Tibial artery (tissue), 4 donors: ENCODE results near the gene ESYT2.

Experiments
- DNase-seq, 2 donors: peaks; one replicate each; pipeline ENCODE4 v3.0.0-alpha.2; 2019
- H3K27ac ChIP-seq, 2 donors: fragments of 200-600 bp; sonication (generic) in 1 of 2; 1 replicate in 1 of 2; 2 replicates in 1 of 2; pipeline ENCODE4 v1.5.1; 2018 to 2019; ENCODE audit warnings: mild to moderate bottlenecking in 1 of 2
- H3K27me3 ChIP-seq, 2 donors: fragments of 200-600 bp; sonication (generic) in 1 of 2; one replicate each; pipeline versions ENCODE4 v1.5.1 to v1.6.0; 2016 to 2019
- H3K36me3 ChIP-seq, 3 donors: fragments of 200-600 bp; sonication (generic) in 2 of 3; one replicate each; pipeline ENCODE4 v1.5.1; 2016 to 2019; ENCODE audit warnings: mild to moderate bottlenecking in 2 of 3
- H3K4me1 ChIP-seq, 4 donors: fragments of 200-600 bp; sonication (generic) in 2 of 4; 1 replicate in 3 of 4; 2 replicates in 1 of 4; pipeline ENCODE4 v1.5.1; 2016 to 2019
- H3K4me3 ChIP-seq, 2 donors: fragments of 200-600 bp; sonication (generic) in 1 of 2; 1 replicate in 1 of 2; 2 replicates in 1 of 2; pipeline ENCODE4 v1.5.1; 2018 to 2019; ENCODE audit warnings: mild to moderate bottlenecking in 2 of 2
- H3K9me3 ChIP-seq, 3 donors: fragments of 200-600 bp; sonication (generic) in 1 of 3; one replicate each; pipeline ENCODE4 v1.5.1; 2016 to 2019
- intact Hi-C: fragments of 100-400 bp; cut with DNase I; formaldehyde crosslinking; loops from one replicate; pipeline ENCODE4 v1.15.0; 2023; ENCODE audit warnings: low total_unique reads
- TF ChIP-seq, protein P1 (sequence below), 2 experiments: fragments of 200-600 bp in 1 of 2; fragments of 450-650 bp in 1 of 2; IDR thresholded peaks; one replicate each; pipeline ENCODE4 v1.5.1; 2017 to 2019; ENCODE audit warnings: antibody characterized with exemption in 2 of 2, mild to moderate bottlenecking in 1 of 2, moderate library complexity in 1 of 2

Gene ESYT2

GRCh38 chr7:158694650-158695049, 134.7 kb downstream of the ESYT2 start:
- no peak for DNase-seq
- no peak overlapping the region for H3K4me3 ChIP-seq
- H3K27ac ChIP-seq, result no peak overlapping the region
- peaks cover 0 to 4% (median 0%) of the 10 kb centered on the region in 4 donors for H3K4me1 ChIP-seq
- intact Hi-C loops, result no loop called here
- no peaks in the 10 kb centered on the region for H3K27me3 ChIP-seq
- peaks cover 0 to 9% (median 0%) of the 10 kb centered on the region in 3 donors for H3K36me3 ChIP-seq
- TF ChIP-seq, protein P1, sequence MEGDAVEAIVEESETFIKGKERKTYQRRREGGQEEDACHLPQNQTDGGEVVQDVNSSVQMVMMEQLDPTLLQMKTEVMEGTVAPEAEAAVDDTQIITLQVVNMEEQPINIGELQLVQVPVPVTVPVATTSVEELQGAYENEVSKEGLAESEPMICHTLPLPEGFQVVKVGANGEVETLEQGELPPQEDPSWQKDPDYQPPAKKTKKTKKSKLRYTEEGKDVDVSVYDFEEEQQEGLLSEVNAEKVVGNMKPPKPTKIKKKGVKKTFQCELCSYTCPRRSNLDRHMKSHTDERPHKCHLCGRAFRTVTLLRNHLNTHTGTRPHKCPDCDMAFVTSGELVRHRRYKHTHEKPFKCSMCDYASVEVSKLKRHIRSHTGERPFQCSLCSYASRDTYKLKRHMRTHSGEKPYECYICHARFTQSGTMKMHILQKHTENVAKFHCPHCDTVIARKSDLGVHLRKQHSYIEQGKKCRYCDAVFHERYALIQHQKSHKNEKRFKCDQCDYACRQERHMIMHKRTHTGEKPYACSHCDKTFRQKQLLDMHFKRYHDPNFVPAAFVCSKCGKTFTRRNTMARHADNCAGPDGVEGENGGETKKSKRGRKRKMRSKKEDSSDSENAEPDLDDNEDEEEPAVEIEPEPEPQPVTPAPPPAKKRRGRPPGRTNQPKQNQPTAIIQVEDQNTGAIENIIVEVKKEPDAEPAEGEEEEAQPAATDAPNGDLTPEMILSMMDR (IDR thresholded peaks at IDR 0.05), result no peak
- no peaks in the 10 kb centered on the region for H3K9me3 ChIP-seq

DNA sequence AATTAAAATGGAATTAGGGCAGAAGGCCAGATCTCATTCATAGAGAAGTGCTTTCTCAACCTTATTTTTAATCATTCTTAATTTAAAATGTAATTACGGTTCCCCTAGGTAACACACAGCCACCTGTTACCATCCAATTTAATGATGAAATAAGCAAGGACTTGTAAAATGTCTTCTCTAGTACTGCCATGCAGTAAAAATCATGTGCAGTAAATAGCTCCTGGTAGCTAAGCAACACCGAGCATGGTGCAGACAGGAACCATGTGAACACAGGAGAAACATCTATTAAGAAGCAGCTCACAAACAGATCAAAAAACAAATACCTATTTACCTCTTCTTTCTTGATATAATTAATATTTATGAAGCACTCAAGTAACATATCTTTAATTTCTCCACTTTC, 139.8 kb downstream of the ESYT2 start:
- intact Hi-C loops, result no loop called here
- H3K27me3 ChIP-seq, result no peaks in the 10 kb centered on the region
- no peak for DNase-seq
- TF ChIP-seq, protein P1 (IDR thresholded peaks at IDR 0.05), result no peak
- H3K4me3 ChIP-seq, result no peak overlapping the region
- peaks cover 8 to 32% (median 9%) of the 10 kb centered on the region in 3 donors for H3K36me3 ChIP-seq
- no peaks in the 10 kb centered on the region for H3K9me3 ChIP-seq
- H3K27ac ChIP-seq, result no peak overlapping the region
- no peaks in the 10 kb centered on the region for H3K4me1 ChIP-seq

DNA sequence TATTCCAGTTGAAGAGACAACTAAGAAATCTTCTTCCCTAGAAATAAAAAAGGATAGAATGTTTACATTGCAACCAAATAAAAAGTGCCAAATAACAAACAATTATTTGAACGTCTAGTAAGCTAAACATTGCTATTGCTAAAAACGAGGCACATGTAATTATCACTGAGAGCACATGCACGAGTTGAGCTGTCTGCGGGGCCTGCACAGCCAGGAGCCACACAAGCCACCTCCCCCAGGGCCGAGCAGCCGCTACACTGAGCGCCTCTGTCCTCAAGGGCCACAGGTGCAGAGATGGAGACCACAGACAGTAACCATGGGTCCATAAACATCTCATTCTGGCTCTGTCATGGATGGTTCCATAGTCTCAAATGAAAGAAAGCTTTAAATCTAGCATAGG, 141.9 kb downstream of the ESYT2 start:
- Histone ChIP-seq H3K27ac (no peak overlapping the region), H3K4me1 (no peaks in the 10 kb centered on the region), H3K36me3 (peaks cover 9 to 32% (median 14%) of the 10 kb centered on the region in 3 donors), H3K27me3 (no peaks in the 10 kb centered on the region), H3K4me3 (no peak overlapping the region), H3K9me3 (no peaks in the 10 kb centered on the region)
- TF ChIP-seq, protein P1 (IDR thresholded peaks at IDR 0.05), result no peak
- DNase-seq, result no peak
- intact Hi-C loops, result no loop called here

- H3K4me3 ChIP-seq, result no peak overlapping the region
- H3K27me3 ChIP-seq, result no peaks in the 10 kb centered on the region
- TF ChIP-seq, protein P1 (IDR thresholded peaks at IDR 0.05), result no peak
- intact Hi-C loops, result no loop called here
- H3K9me3 ChIP-seq, result no peaks in the 10 kb centered on the region
- no peak for DNase-seq
- peaks cover 9 to 32% (median 14%) of the 10 kb centered on the region in 3 donors for H3K36me3 ChIP-seq
- no peak overlapping the region for H3K27ac ChIP-seq
- no peaks in the 10 kb centered on the region for H3K4me1 ChIP-seq
Observed at GRCh38 chr7:158685693-158686092, 143.6 kb downstream of the ESYT2 start.

DNA sequence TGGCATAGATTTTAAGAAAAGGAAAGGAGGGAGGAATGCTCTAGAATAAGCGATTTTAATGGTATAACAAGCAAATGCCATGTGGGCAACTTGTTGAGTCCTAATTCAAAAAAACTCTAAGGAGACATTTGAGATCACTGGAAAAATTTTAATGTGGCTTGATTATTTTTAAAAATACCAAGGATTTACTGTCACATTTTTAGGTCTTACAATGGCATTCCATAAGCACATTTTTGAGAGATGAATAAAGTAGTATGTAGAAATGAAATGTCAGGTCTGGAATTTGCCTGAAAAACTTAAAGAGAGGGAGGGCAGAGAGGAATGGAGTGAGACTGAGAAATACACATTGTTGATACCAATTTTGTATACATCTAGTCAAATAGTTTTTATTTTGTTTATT, 145.0 kb downstream of the ESYT2 start:
- H3K4me1 ChIP-seq, result no peaks in the 10 kb centered on the region
- intact Hi-C loops, result no loop called here

More for the DNA sequence above, 145.0 kb downstream of the ESYT2 start:
- Histone ChIP-seq H3K27me3 (no peaks in the 10 kb centered on the region), H3K27ac (no peak overlapping the region), H3K36me3 (peaks cover 13 to 33% (median 21%) of the 10 kb centered on the region in 3 donors), H3K9me3 (no peaks in the 10 kb centered on the region), H3K4me3 (no peak overlapping the region)
- TF ChIP-seq, protein P1 (IDR thresholded peaks at IDR 0.05), result no peak
- DNase-seq, result no peak
